Measurements from ENCODE around the gene TMEM239.
"Not testable (repeated sequence)": the region's sequence is repeated elsewhere in the genome, so short reads cannot be mapped to it uniquely, and the experiment has no call there.

The TMEM239 gene

DNA sequence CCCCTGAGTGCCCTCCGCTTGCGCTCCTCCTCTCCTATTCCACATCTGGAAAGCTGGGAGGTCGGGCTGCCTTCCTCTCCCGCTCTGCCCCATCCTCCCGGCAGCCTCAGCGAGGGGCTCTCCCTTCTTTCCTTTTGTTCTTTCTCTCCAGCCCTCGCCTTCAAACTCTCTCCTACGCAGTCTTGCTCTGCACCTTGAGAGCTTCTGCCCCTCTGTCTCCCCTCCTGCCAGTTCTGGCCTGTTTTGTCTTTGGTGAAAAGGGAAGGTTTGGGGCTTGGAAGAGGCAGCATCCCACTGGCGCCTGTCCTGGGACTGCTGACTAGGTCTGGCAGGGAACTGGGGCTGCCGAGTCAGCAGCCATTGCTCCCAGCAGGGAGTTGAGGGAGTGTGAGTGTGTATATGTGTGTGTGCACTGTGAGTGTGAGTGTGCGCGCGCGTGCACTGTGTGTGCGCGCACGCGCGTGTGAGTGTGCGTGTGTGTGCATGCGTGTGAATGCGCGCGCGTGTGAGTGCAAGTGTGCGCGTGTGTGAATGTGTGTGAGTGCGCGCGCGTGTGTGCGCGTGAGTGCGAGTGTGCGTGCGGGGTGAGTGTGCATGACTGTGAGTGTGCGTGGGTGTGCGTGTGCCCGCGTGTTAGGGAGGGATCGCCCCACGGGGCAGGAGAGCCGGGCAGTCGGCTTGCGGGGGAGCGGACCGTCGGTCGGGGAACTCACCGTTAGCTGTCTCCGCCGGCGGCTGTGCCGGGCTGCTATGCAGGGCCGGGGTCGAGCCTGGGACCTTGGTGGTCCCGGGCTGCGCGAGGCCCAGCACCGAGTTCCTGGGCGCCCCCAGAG, 16.3 kb upstream of the TMEM239 start:
- DNase-seq = no peak

DNA sequence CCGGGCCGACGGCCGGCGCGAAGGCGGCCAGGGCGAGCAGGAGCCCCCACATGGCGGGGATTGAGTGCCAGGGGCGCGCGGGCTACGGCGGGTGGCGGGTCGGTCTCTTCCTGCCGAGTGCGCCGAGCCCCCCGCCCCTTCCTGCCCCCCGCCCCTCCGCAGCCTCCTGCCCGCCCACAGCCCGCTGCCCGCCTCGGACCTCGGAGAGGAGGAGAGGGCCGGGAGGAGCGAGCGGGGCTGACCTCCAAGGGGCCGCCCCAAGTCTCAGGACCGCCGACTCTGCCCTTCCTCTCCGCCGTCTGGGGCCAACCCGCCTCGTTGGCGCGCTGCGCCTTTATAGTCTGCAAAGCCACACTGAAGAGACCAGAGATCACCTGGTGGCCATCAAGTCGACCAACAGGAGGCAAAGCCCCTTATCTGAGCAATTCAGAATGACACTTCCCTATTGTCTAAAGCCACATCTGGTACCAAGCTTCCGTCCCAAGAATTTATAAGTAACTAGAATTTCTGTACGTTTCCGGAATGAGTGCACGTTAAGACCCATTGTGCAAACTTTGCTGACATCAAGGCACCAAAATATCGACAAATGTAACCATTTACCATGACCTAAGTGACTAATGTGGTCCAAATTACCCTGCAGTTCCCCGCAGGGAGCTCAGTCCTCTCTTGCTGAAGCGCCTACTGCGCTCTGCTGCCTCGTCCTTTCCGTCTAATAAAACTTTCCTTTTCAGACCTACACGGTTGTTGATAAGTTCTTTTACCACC, 15.5 kb upstream of the TMEM239 start, which contains the start of gene CPXM1:
Gene CPXM1, minus strand, starts transcription at position 107 of the 765 bp plus-strand sequence. Its CDS starts 55 bp downstream, at position 52.
- no peak for DNase-seq

DNA sequence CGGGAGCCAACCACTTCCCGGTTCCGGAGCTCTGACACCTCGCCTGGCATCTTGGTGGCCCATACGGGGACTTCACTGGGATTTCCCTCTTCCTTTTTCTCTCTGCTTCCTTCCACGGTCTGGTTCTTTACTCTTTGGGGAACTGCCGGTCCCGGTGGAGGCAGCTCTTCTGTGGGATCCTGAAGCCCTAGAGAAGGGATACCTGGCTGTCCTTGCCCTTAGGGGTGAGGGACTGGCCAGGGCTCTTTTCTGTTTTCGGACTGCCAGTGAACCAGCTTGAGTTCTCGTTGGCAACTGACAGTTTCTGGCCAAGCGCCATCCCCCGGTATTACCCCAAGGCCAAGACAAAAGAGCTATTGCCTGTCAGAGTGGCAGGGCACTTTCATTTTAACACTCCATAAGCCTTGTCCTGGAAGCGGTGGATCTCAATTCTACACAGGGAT, 14.9 kb upstream of the TMEM239 start:
- DNase-seq = no peak

DNA sequence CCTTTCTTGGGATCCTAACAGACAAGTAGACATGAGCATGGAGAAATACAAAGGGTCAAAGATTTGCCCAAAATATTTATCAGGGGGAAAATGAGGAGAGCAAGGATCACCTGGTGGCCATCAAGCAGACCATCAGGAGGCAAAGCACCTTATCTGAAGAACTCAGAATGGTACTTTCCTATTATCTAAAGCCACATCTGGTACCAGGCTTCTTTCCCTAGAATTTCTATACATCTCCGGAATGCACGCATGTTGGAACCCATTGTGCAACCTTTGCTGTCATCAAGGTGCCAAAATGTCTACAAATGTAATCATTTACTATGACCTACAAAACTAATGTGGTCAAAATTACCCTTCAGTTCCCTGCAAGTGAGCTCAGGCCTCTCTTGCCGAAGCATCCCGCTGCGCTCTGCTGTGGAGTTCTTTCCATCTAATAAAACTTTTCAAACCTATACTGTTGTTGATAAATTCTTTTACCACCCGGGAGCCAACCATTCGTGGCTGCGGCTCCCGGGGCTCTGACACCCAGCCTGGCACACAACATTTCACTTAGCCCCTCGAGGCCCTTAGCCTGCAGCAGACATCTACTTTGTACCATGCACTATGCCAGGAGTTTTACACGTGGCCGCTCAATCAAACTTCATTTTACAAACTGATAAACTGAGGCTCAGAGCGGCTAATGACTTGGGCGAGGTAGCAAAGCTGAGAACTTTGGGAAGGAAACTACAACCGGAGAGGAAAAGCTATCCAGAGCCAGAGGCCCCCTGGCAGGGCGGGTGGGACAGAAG, 11.9 kb upstream of the TMEM239 start:
- DNase-seq = no peak

DNA sequence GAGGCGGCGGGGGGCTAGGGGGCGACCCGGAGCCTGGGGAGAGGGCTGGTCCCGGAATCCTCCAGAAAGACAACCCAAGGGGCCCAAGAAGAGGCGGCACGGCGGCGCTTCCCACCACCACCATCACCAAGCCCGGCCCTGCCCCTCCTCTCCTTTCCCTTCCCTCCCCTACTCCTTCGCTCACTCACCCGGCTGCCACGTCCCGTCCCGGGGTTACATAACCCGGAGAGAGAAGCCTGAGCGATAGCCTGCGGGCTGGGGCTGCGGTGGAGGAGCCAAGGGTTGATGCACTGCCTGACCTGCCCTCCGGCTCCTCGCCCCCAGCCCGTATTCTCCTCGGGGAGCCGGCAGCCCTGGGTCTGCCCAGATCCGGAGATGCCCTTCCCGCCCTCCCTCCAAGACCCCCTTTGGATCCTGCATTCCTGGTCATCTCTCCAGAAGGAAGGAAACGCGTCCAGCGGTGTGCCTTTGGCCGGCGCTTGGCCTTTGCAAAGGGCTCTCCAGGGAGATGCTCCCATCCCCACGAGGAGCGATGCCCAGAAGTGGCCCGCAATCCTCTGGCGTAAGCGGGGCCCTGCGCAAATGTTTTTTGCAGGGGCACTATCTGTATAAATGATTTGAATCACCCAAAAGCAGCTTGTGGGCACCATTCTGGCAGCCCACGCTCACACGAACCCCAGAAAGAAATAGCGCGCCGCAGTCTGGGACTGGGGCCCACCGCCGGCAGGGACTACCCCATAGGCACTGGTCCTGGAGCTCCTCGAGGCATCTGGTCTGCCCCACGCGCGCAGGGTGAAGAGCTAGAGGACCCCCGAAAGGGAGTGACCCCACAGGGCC, 11.1 kb upstream of the TMEM239 start:
- DNase-seq = no peak

DNA sequence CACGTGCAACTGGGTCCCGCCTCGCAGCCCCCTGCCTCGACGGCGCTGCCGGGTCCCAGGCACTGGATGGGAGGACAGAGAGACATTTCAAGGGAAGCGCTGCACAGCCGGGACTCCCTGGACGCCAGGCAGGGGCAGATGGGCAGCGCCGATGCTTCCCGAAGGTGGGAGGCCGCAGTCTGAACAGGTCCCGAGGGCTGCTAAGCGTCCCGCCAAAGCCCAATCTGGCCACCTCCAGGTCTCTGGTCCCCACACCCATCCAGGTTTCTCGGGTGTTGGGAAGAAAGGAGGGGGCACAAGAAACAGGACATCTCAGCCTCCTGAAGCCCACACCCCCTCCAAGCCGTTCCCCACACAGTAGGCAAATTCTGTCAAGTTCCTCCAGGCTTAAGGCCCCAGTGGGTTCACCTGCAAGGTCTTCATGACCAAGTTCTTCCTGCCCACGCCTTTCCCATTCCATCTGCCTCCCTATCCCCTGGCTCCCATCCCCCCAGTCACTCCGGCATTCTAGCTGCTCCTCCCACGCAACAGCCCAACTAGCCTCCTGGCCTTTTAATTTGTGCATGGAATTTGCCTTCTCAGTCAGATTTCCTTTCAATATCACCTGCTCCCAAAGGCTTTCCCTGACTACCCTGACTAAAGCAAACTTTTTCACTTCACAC, 10.3 kb upstream of the TMEM239 start:
- DNase-seq = no peak

DNA sequence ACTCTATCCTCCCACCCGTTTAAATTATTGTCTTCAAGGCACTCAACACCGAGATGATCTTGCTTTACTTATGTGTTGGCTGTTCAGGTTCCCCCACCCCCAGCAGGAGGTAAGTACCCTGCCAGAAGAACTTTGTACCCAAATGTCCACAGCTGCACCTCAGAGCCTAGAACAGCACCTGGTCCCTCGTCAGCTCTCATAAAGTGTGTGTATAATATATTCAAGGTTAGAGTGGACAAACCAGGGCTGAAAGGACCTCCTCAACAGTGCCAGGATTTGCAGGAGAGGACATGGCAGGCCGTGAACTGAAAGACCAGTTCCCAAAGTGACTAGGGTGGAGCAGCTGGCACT, 9.8 kb upstream of the TMEM239 start:
- no peak for DNase-seq

DNA sequence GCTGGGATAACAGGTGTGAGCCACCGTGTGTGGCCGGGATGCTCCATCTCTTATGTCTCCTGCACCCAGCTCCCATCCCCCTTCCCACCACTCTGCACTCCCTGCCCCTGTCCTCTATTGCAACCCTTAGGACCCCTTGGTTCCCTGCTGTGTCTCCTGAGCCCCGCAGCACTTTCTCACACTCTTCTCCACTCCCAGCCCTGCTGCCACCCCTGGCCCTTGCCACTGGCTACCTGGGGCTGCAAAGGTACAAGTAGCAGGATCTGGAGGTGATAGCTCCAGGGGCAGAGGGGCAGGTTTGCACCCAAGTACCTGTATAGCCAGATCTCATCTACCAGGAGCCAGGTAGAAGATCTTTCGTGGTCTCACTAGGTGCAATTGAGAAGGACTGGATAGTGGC, 9.1 kb upstream of the TMEM239 start:
- no peak for DNase-seq

DNA sequence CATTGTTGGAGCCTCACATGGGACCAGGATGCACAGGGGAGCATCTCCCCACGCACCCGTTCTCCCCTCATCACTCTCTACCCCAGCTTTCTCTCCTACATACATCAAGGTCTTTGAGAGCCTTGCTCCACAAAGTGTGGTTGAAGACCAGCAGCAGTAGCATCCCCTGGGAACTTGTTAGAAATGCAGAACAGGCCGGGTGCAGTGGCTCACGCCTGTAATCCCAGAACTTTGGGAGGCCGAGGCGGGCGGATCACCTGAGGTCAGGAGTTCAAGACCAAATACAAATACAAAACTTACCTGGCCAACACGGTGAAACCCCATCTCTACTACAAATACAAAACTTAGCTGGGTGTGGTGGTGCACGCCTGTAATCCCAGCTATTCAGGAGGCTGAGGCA, 8.2 kb upstream of the TMEM239 start:
- not testable (repeated sequence) for DNase-seq

DNA sequence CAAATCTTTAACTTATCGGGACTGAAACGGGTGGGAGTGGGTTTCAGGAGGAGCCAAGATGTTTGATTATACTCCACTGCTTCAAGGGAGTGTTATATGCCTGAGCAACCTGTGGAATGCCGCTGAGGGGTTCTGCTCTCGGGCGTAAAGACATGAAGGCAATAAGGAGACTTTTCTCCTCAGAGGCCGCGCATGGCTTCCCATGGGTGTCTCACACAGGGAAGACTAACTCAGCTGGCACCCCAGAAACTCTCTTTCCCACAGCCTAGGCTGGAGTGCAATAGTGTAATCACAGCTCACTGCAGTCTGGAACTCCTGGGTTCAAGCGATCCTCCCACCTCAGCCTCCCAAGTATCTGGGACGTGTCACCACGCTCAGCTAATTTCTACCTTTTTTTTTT, 6.5 kb upstream of the TMEM239 start:
- DNase-seq = no peak

DNA sequence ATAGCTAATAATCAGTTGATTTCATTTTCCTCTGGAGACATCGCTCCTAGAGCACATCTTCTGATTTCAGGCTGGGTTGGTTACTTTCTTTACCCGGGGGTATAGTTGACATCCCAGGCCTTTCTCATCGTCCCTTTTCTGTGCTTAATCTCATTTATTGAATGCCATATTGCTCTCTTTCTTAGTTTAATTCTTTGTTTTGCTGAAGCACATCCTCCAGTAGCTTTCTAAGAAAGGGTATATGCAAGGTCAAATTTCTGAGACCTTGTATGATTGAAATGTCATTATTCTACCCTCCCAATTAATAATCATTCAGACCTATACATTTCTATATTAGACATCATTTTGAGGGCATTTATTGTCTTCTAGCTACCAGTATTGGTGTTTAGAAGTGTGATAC, 4.0 kb upstream of the TMEM239 start:
- DNase-seq = no peak

DNA sequence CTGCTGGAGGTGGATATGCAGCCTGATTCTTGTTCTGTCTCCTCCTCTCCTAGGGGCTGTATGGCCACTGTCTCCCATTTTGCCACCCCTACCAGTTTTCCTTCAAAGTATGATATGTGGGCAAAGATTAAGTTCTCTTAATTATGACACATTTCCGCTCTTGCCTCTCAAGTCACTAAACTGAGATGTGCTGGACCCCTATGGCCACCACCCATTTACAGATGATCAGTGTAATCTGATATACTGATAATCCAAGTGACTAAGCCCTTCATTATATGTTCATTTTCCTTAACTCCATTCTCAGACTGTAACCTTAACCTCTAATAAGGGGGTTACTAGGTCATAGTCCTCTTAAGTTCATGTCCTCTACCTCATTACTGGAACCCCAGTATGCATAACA, 2.1 kb upstream of the TMEM239 start:
- no peak for DNase-seq

DNA sequence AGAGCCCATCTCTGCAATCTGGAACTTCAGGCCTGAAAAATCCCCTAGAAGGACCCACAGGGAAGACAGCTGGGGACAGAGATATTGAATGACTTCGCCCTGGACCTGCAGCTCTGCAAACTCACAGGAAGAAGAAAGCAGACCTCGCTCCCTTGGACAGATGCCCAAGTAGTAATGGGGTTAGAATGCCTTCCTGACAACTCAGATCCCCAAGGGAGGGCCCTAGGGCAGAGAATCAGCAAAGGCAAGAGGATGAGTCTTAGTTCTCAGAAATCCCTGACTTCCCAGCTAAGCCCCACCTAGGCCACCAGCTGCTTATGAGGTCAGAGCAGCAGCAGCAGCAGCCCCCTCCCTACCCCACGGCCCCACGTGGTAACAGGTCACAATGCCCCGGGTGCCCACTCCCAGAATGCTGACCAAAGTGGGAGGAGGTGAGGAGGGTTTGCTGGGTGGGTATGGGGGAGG, 1.5 kb upstream of the TMEM239 start, which contains the start of gene C20orf141:
Gene C20orf141, plus strand, starts transcription at position 401 of the 465 bp plus-strand sequence. CDS start 198 bp downstream, outside the sequence.
- DNase-seq = no peak

DNA sequence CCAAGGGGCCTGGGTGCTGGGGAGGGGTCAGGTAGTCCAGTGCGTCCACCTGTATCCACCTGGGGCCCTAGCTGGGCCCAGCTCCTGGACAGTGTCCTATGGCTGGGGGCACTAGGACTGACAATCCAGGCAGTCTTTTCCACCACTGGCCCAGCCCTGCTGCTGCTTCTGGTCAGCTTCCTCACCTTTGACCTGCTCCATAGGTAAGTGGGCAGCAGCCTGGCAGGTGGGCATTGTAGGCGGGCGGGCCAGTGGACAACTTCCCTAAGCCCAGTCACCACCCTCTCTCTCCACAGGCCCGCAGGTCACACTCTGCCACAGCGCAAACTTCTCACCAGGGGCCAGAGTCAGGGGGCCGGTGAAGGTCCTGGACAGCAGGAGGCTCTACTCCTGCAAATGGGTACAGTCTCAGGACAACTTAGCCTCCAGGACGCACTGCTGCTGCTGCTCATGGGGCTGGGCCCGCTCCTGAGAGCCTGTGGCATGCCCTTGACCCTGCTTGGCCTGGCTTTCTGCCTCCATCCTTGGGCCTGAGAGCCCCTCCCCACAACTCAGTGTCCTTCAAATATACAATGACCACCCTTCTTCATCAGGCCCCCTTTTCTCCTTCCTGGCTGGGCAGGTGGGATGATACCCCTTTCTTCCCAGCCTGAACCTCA, 793 bp upstream of the TMEM239 start:
- no peak for DNase-seq

DNA sequence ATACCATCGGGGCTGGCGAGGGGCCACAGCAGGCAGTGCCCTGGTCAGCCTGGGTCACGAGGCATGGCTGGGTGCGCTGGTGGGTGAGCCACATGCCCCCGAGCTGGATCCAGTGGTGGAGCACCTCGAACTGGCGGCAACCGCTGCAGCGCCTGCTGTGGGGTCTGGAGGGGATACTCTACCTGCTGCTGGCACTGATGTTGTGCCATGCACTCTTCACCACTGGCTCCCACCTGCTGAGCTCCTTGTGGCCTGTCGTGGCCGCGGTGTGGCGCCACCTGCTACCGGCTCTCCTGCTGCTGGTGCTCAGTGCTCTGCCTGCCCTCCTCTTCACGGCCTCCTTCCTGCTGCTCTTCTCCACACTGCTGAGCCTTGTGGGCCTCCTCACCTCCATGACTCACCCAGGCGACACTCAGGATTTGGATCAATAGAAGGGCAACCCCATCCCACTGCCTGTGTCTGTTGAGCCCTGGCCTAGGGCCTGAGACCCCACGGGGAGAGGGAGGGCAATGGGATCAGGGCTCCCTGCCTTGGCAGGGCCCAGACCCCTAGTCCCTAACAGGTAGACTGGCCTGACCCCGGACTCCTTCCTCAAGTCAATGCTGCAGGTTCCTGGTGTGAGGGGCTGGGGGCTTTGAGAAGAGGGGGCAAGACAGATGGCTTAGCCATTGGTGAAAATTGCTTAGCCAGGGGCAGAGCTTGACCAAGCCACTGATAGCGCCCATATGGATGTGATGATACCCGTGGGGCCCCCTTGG, 598 bp downstream of the TMEM239 start:
- no peak for DNase-seq

DNA sequence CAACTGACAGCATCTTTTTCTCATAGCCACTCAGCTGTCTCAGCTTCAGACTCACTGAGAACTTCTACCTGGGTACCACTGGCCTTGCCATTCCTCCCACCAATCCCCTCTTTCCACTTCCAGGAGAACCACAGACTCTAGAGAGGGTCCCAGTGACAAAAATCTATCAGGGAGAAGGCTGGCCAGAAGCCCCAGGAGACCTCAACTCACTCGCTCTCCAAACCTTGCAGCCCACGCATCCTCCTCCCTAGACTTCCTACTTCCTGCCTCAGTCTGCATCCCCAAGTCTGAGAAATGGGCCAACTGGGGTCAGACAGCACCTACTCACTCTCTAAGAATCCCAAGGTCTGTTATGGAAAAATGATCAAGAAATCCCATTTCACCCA, 1.2 kb downstream of the TMEM239 start:
- no peak for DNase-seq

DNA sequence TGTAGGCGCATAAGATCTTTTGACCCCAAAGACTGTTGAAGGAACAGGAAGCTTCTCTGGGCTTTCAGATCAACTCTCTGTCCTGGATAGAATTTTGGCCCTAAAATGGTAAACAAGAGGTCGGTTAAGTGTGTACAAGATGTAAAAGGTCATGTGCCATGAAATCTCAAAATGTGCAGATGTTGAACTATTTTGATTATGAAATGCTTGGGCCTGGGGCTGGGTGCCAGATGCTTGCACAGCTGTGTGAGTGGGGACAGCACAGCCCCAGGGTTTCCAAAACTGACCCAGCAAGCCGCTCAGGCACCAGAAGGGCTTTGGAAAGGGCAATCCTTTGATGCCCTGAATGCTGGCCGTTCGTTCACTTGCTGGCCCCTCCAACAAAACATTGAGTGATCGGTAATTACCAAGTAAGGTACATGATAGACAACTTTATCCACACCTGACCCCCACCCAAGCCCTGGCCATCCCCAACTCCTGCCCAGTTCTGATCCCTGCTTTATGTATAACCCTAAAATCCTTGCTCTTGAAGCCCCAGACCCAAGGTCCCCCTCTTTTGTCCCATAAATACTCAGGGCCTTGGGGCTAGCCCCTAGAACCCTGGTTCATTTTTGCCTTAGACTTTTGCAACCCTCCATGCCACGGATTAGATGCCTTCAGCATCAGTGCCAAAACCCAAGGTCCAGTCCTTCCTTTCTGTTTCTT, 1.9 kb downstream of the TMEM239 start:
- no peak for DNase-seq

DNA sequence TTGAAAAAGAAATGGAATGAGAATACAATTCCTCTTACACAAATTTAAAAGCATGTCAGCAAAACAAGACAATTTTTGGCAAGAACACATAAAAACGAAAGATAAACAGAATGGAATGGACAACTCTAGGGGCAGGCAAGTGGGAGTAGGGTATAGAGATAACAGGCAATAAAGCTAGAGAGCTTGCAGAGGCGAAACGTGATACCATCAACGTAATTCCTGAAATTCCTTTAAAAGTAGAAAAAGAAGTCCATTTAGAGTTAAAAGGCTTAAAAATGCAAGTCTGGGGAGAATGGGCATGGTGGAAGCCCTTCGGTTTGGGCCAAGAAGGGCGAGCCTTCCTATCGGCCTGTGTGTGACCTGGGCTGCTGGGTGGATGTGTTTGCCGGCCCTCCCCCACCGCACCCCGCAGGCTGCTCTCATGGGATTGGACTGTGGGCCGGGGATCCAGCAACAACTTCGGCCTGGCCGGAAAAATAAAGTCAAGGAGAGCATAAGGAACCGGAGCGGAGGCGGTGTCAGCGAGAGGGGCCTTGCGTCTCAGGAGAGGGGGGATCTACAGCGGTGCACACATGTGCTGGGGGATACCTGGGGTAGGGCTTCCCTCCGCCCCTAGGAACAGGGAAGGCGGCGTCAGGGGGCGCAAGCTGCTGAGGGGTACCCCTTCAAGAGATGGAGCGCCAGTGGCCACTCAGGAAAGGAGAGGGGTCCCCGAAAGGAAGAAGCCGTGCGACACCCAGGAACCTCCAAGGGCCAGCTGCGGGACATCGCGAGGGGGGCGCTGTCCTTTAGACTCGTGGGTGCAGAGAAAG, 4.1 kb downstream of the TMEM239 start:
- DNase-seq = no peak

Measured in COR-L47 (cell line).